BE2C (cell line): ENCODE results near the gene TRIM56.
A peak's percentile ranks its signal among the peaks of the same experiment; 100 is the strongest.

Experiments used
- DNase-seq: peaks from one replicate; pipeline ENCODE4 v3.0.0-alpha.2; 2020
- H3K27me3 ChIP-seq: fragments of 250-450 bp; sonication (Bioruptor Pico); 2 replicates; pipeline ENCODE4 v1.5.1; 2020; ENCODE audit warnings: mild to moderate bottlenecking
- H3K36me3 ChIP-seq: fragments of 250-450 bp; sonication (Bioruptor Pico); 2 replicates; pipeline ENCODE4 v1.5.1; 2020; ENCODE audit warnings: mild to moderate bottlenecking
- H3K4me1 ChIP-seq: fragments of 250-450 bp; sonication (Bioruptor Pico); 2 replicates; pipeline ENCODE4 v1.5.1; 2020
- H3K4me3 ChIP-seq: 2 replicates; pipeline ENCODE4 v1.5.1; 2011; ENCODE audit warnings: low read depth, low read length
- H3K9me3 ChIP-seq: fragments of 250-450 bp; sonication (Bioruptor Pico); 2 replicates; pipeline ENCODE4 v1.5.1; 2020
- CTCF ChIP-seq: IDR thresholded peaks from 2 replicates; pipeline ENCODE4 v1.5.1; 2012; ENCODE audit warnings: mild to moderate bottlenecking, low read depth, low read length

Gene TRIM56

GRCh38 chr7:101093906-101094305, 8.6 kb downstream of the TRIM56 start:
- no peak for TF ChIP-seq CTCF
- Histone ChIP-seq H3K27me3 (no peaks in the 10 kb centered on the region), H3K9me3 (no peaks in the 10 kb centered on the region), H3K4me3 (no peak overlapping the region), H3K4me1 (no peaks in the 10 kb centered on the region), H3K36me3 (peaks cover 2% of the 10 kb centered on the region; the same call in 1 of the 2 replicates)
- DNase-seq, result no peak

GRCh38 chr7:101094376-101094775, 9.1 kb downstream of the TRIM56 start:
- H3K27me3 ChIP-seq, result no peaks in the 10 kb centered on the region
- TF ChIP-seq CTCF, result no peak
- no peak overlapping the region for H3K4me3 ChIP-seq
- H3K36me3 ChIP-seq, result no peaks in the 10 kb centered on the region
- DNase-seq, result no peak
- H3K9me3 ChIP-seq, result no peaks in the 10 kb centered on the region
- peaks cover 1% of the 10 kb centered on the region for H3K4me1 ChIP-seq

- no peaks in the 10 kb centered on the region for H3K9me3 ChIP-seq
- no peak overlapping the region for H3K4me3 ChIP-seq
- peak; percentile 63 for DNase-seq
- no peaks in the 10 kb centered on the region for H3K27me3 ChIP-seq
- H3K36me3 ChIP-seq, result no peaks in the 10 kb centered on the region
- peak; percentile 78 for TF ChIP-seq CTCF
- H3K4me1 ChIP-seq, result peaks cover 6% of the 10 kb centered on the region
These were observed 9.6 kb downstream of the TRIM56 start for GRCh38 chr7:101094791-101095375.

DNA sequence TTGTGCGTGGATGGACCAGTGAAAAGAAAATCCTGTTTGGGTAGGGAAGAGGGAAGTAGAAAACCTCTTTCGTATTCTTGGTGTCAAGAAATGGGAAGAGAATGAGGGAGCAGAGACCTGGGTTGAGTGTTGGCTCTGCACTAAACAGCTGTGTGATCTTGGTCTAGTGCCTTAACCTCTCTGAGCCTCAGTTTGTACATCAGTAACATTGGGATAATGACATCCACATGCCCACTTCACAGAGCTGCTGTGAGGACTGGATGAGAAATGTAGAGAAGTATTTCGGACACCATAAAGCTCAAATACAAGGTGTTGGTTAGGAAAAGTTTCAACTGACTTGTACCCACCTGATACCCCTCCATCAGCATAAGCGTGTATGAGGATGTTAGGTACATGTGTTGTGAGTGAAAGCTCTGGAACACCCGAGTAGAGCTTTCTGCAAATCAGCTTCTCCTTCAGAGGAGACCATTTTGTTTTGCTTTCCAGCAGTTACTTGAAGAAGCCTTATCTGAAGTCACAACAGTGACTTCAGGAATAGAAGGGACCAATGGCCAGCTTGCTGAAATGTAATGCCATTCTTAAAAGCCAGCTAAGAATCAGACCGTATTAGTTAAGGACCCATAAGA, 11.2 kb downstream of the TRIM56 start:
- Histone ChIP-seq H3K4me3 (no peak overlapping the region), H3K9me3 (no peaks in the 10 kb centered on the region), H3K4me1 (peaks cover 13% of the 10 kb centered on the region), H3K27me3 (no peaks in the 10 kb centered on the region), H3K36me3 (no peaks in the 10 kb centered on the region)
- no peak for DNase-seq
- TF ChIP-seq CTCF, result no peak

DNA sequence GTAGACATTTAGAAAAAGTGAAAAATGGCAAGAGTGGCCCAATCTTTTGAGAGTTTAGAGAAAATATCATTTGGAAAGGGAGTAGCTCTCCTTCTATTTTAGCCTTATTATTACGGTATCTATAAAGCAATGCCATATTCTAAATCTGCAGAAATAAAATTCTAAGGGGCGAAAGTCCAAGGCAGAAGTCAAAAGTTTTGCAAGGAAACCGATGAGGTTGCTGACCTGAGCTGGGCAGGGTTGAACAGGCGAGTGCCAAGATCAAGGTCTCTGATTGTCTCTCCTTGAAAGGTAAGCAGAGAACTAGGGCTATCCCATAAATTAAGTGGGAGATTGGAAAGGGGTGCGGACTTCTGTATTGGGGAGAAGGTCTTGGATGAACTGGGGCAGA, 11.7 kb downstream of the TRIM56 start:
- no peaks in the 10 kb centered on the region for H3K27me3 ChIP-seq
- TF ChIP-seq CTCF, result no peak
- H3K36me3 ChIP-seq, result no peaks in the 10 kb centered on the region
- no peaks in the 10 kb centered on the region for H3K9me3 ChIP-seq
- DNase-seq, result no peak
- H3K4me1 ChIP-seq, result peaks cover 13% of the 10 kb centered on the region
- no peak overlapping the region for H3K4me3 ChIP-seq

- Histone ChIP-seq H3K36me3 (no peaks in the 10 kb centered on the region), H3K4me3 (no peak overlapping the region), H3K9me3 (no peaks in the 10 kb centered on the region), H3K4me1 (peaks cover 13% of the 10 kb centered on the region), H3K27me3 (no peaks in the 10 kb centered on the region)
- TF ChIP-seq CTCF, result no peak
- no peak for DNase-seq
These were observed 12.3 kb downstream of the TRIM56 start for GRCh38 chr7:101097561-101097960.
